B cell (primary cell): ENCODE results near the gene CCNC. TPM values are rescaled to one million over a fixed set of nuclear protein-coding genes. Genes with fewer than 3 reads are reported as not detected.

Experiments used
- ATAC-seq: fragments of 200-7000 bp; cut with Tn5 transposase; one replicate; pipeline ENCODE4 v1.10.0; 2021; ENCODE audit warnings: low read depth, mild to moderate bottlenecking, moderate number of reproducible peaks, moderate library complexity
- CTCF ChIA-PET: fragments of 350-600 bp; sonication (Branson Sonifier 250); formaldehyde crosslinking; loops from one replicate; lab custom pipeline; 2021; ENCODE audit warnings: antibody characterized with exemption, inconsistent platforms; lab: Charles Lee
- POLR2A ChIA-PET: fragments of 350-600 bp; sonication (Branson Sonifier 250); formaldehyde crosslinking; loops from one replicate; lab custom pipeline; 2021; ENCODE audit warnings: antibody characterized with exemption; lab: Charles Lee
- DNase-seq: peaks from one replicate; pipeline ENCODE4 v3.0.0; 2013
- H2AFZ ChIP-seq: 2 replicates; pipeline ENCODE4 v1.6.1; 2012; ENCODE audit warnings: mild to moderate bottlenecking, low read depth, low read length; ENCODE audit not compliant: insufficient read depth, poor library complexity, severe bottlenecking
- H3K27ac ChIP-seq, 2 donors: 1 replicate in 1 of 2; 2 replicates in 1 of 2; pipeline ENCODE4 v1.5.1; 2012 to 2013; ENCODE audit warnings: low read length in 2 of 2, mild to moderate bottlenecking in 2 of 2, moderate library complexity in 1 of 2
- H3K27me3 ChIP-seq, 4 experiments: fragments of 200-600 bp in 1 of 4; sonication (generic) in 1 of 4; replicated peaks in 1 of 4; 1 replicate in 2 of 4; 2 replicates in 2 of 4; pipeline versions ENCODE4 v1.6.1 to v1.7.0; 2013 to 2016; ENCODE audit warnings: low read length in 3 of 4, mild to moderate bottlenecking in 2 of 4, mixed read lengths in 1 of 4, moderate library complexity in 1 of 4; ENCODE audit not compliant: insufficient read depth in 4 of 4, control insufficient read depth in 3 of 4; ENCODE audit errors: control extremely low read depth in 1 of 4
- H3K36me3 ChIP-seq, 2 experiments: replicated peaks in 1 of 2; 1 replicate in 1 of 2; 2 replicates in 1 of 2; pipeline versions ENCODE4 v1.6.1 to v1.7.1; 2013; ENCODE audit warnings: low read length in 1 of 2; ENCODE audit not compliant: insufficient read depth in 2 of 2, control insufficient read depth in 1 of 2; ENCODE audit errors: control extremely low read depth in 1 of 2, extremely low read depth in 1 of 2
- H3K4me1 ChIP-seq, 2 donors: fragments of 200-600 bp in 1 of 2; sonication (generic) in 1 of 2; 1 replicate in 1 of 2; 2 replicates in 1 of 2; pipeline versions ENCODE4 v1.5.1 to v1.6.1; 2013 to 2017; ENCODE audit warnings: low read length in 2 of 2; ENCODE audit not compliant: control insufficient read depth in 2 of 2, insufficient read depth in 2 of 2
- H3K4me2 ChIP-seq: replicated peaks from 2 replicates; pipeline ENCODE3; 2012; ENCODE audit warnings: mild to moderate bottlenecking, low read depth, low read length; ENCODE audit not compliant: poor library complexity, severe bottlenecking
- H3K4me3 ChIP-seq, 5 experiments: fragments of 200-600 bp in 1 of 5; sonication (generic) in 1 of 5; 1 replicate in 3 of 5; 2 replicates in 2 of 5; pipeline versions ENCODE4 v1.5.1 to v1.7.0; 2011 to 2016; ENCODE audit warnings: low read length in 4 of 5, mild to moderate bottlenecking in 4 of 5, low read depth in 2 of 5, control low read depth in 1 of 5, moderate library complexity in 1 of 5; ENCODE audit not compliant: insufficient read depth in 1 of 5; ENCODE audit errors: control extremely low read depth in 1 of 5, extremely low read depth in 1 of 5
- H3K79me2 ChIP-seq: fragments of 200-600 bp; sonication (generic); one replicate; pipeline ENCODE4 v1.6.0; 2016; ENCODE audit warnings: low read length; ENCODE audit not compliant: control insufficient read depth, insufficient read depth
- H3K9ac ChIP-seq: fragments of 200-600 bp; sonication (generic); 2 replicates; pipeline ENCODE4 v1.6.1; 2017; ENCODE audit warnings: mild to moderate bottlenecking, low read length, moderate library complexity
- H3K9me3 ChIP-seq, 3 donors: one replicate each; pipeline versions ENCODE4 v1.6.1 to v1.7.1; 2013; ENCODE audit warnings: low read length in 2 of 3; ENCODE audit not compliant: control insufficient read depth in 2 of 3, insufficient read depth in 1 of 3; ENCODE audit errors: control extremely low read depth in 1 of 3
- H4K20me1 ChIP-seq: 2 replicates; pipeline ENCODE4 v1.6.0; 2012; ENCODE audit warnings: mild to moderate bottlenecking, low read length; ENCODE audit not compliant: insufficient read depth, control insufficient read depth, poor library complexity, severe bottlenecking
- H3K27ac Mint-ChIP-seq: one replicate; pipeline ENCODE4 v1.8.0; 2021; ENCODE audit warnings: mixed read lengths
- H3K27me3 Mint-ChIP-seq: one replicate; pipeline ENCODE4 v1.8.0; 2021; ENCODE audit warnings: mixed read lengths
- H3K4me1 Mint-ChIP-seq: one replicate; pipeline ENCODE4 v1.8.0; 2021; ENCODE audit warnings: mixed read lengths
- H3K4me3 Mint-ChIP-seq: one replicate; pipeline ENCODE4 v1.8.0; 2021; ENCODE audit warnings: mixed read lengths
- H3K9me3 Mint-ChIP-seq: one replicate; pipeline ENCODE4 v1.8.0; 2022; ENCODE audit warnings: mixed read lengths; ENCODE audit not compliant: insufficient read depth
- CTCF ChIP-seq: fragments of 200-600 bp; IDR thresholded peaks from one replicate; pipeline ENCODE4 v1.8.0; 2022; ENCODE audit warnings: antibody characterized with exemption, mild to moderate bottlenecking
- EZH2 ChIP-seq: IDR thresholded peaks from 2 replicates; pipeline ENCODE4 v1.6.1; 2012; ENCODE audit warnings: borderline replicate concordance, low read depth, mild to moderate bottlenecking, moderate library complexity, low read length; ENCODE audit not compliant: insufficient read depth, poor library complexity, severe bottlenecking
- WGBS: methylation state at CpG from one replicate; pipeline ENCODE4 v1.1.5; 2013; ENCODE audit warnings: missing lambda C conversion rate; ENCODE audit not compliant: insufficient coverage; 5-methylcytosine and 5-hydroxymethylcytosine counted together
- intact Hi-C: fragments of 100-400 bp; cut with micrococcal nuclease; formaldehyde crosslinking; loops from one replicate; pipeline ENCODE4 v1.10.0; 2022
- polyA plus RNA-seq: library from polyadenylated mRNA; depleted of rRNA; stranded (reverse); fragments of >200 nt; gene quantifications from 2 replicates; pipeline ENCODE4 v1.2.3, GENCODE V29; 2012
- total RNA-seq, 2 donors: library from RNA; stranded (reverse); fragments of 120-200 nt in 1 of 2; gene quantifications; 1 replicate in 1 of 2; 2 replicates in 1 of 2; pipeline versions ENCODE4 v1.2.3 to v1.2.4, GENCODE V29; 2013 to 2022

Gene CCNC
- total and polyA plus RNA-seq, 2 donors (not counting 1 experiment from before 2014, with no cell fraction given) = 12.5 to 45.1 TPM

- H3K4me3 ChIP-seq = no peak overlapping the region
- no peak overlapping the region for H3K4me2 ChIP-seq
- no CpG with 5 or more reads among the region's 1 CpG for WGBS
- TF ChIP-seq EZH2 (no peak), CTCF (no peak)
- H3K4me3 Mint-ChIP-seq = no peak overlapping the region
- H3K9me3 ChIP-seq = no peaks in the 10 kb centered on the region
- no peaks in the 10 kb centered on the region for H3K27me3 ChIP-seq
- H3K27me3 Mint-ChIP-seq = no peaks in the 10 kb centered on the region
- H4K20me1 ChIP-seq = no peaks in the 10 kb centered on the region
- H3K9ac ChIP-seq = no peak overlapping the region
- peaks cover 4 to 34% of the 10 kb centered on the region in 2 experiments for H3K36me3 ChIP-seq
- H3K4me1 ChIP-seq = no peaks in the 10 kb centered on the region
- no peak for DNase-seq
- no peak overlapping the region for H3K27ac ChIP-seq
- CTCF ChIA-PET = interaction anchor here (0.7 to 1.1 kb wide), 4 partner anchors 13 to 75 kb away, joined by 3 to 4 read pairs (median 3); no protein-coding TSS in a partner anchor
- intact Hi-C loops = no loop called here
- H3K9me3 Mint-ChIP-seq = no peaks in the 10 kb centered on the region
- no peaks in the 10 kb centered on the region for H3K79me2 ChIP-seq
- no peaks in the 10 kb centered on the region for H3K4me1 Mint-ChIP-seq
- no peak overlapping the region for H2AFZ ChIP-seq
- no peak overlapping the region for H3K27ac Mint-ChIP-seq
- POLR2A ChIA-PET = no interaction called here
- ATAC-seq = no peak
These were observed 23.0 kb downstream of the CCNC start for GRCh38 chr6:99545442-99545841.

GRCh38 chr6:99543968-99544367, 24.5 kb downstream of the CCNC start:
- H3K27ac Mint-ChIP-seq = no peak overlapping the region
- TF ChIP-seq CTCF = no peak
- no peak for TF ChIP-seq EZH2

More at GRCh38 chr6:99543968-99544367, 24.5 kb downstream of the CCNC start:
- Histone ChIP-seq H3K27ac (no peak overlapping the region), H4K20me1 (no peaks in the 10 kb centered on the region), H3K79me2 (no peaks in the 10 kb centered on the region), H3K36me3 (peaks cover 0 to 32% of the 10 kb centered on the region in 2 experiments), H3K9me3 (no peaks in the 10 kb centered on the region), H3K4me1 (no peaks in the 10 kb centered on the region), H3K9ac (no peak overlapping the region), H3K4me2 (no peak overlapping the region), H3K4me3 (no peak overlapping the region), H3K27me3 (no peaks in the 10 kb centered on the region), H2AFZ (no peak overlapping the region)
- Mint-ChIP-seq H3K4me3 (no peak overlapping the region), H3K9me3 (no peaks in the 10 kb centered on the region), H3K27me3 (no peaks in the 10 kb centered on the region), H3K4me1 (no peaks in the 10 kb centered on the region)
- intact Hi-C loops = no loop called here
- no peak for DNase-seq
- CTCF ChIA-PET = interaction anchor here (1.2 to 2.2 kb wide), 2 partner anchors 22 to 75 kb away, joined by 3 to 8 read pairs; no protein-coding TSS in a partner anchor
- POLR2A ChIA-PET = no interaction called here
- ATAC-seq = no peak
